GM18520 (cell line): Measurements from ENCODE around the gene TOE1.
"Not testable (repeated sequence)": the region's sequence is repeated elsewhere in the genome, so short reads cannot be mapped to it uniquely, and the experiment has no call there.

ENCODE experiments used
- ATAC-seq: cut with Tn5 transposase; IDR thresholded peaks from one replicate; pipeline ENCODE4 v1.9.1; 2021; ENCODE audit not compliant: unreplicated experiment

Gene TOE1

GRCh38 chr1:45339789-45340558 lies at the start of gene TOE1, which contains the start of gene MUTYH:
TSS of gene TOE1 (plus strand) at chr1:45340170. CDS start at chr1:45340253, 83 bp downstream.
TSS of gene MUTYH (minus strand) at chr1:45340440. CDS start at chr1:45334505, 5,935 bp downstream.
- peak; percentile 71 for ATAC-seq

DNA sequence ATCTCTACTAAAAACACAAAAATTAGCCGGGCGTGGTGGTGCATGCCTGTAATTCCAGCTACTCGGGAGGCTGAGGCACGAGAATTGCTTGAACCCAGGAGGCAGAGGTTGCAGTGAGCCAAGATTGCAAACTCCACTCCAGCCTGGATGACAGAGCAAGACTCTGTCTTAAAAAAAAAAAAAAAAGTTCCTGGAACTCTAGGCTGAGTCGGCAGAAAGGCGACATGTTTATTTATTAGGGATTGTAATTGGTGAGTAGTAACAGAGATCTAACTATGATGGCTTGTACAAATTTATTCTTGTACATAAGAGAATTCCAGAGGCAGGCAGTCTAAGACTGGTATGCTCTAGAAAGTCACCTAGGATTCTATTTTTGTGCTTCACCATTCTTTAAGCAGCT lies 49.0 kb upstream of the TOE1 start:
- not testable (repeated sequence) for ATAC-seq

GRCh38 chr1:45291716-45292115 lies 48.3 kb upstream of the TOE1 start:
- ATAC-seq, result no peak

DNA sequence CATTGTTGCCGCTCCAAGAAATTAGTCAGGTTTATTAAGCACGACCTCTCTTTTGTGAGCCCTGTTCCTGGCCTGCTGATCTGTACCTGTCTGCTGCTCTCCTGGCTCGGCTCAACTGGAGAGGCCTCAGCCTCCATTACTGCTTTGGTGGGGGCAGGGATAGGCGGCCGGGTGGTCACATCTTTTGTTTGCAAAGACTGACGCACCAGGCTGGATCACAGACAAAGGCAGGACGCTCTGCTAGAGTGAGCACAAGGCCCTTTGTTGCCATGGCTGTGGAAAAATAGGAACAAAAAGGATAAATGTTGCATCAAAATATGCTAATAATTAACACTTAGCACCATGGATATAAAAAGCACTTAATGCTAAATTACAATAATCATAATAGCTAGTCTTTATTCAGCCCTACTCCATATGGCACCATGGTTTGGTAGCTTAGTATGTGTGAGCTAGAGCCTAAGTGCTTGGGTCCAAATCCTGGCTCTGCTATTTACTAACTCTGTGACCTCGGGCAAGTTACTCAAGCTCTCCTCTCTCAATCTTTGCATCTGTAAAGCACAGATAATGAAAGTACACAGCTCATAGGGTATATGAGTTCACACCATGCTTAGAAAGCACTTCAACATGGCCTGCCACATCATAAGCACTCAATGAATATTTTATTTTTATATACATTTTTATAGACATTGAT lies 42.2 kb upstream of the TOE1 start:
- ATAC-seq, result no peak

GRCh38 chr1:45299296-45299695 lies 40.7 kb upstream of the TOE1 start:
- ATAC-seq, result no peak

DNA sequence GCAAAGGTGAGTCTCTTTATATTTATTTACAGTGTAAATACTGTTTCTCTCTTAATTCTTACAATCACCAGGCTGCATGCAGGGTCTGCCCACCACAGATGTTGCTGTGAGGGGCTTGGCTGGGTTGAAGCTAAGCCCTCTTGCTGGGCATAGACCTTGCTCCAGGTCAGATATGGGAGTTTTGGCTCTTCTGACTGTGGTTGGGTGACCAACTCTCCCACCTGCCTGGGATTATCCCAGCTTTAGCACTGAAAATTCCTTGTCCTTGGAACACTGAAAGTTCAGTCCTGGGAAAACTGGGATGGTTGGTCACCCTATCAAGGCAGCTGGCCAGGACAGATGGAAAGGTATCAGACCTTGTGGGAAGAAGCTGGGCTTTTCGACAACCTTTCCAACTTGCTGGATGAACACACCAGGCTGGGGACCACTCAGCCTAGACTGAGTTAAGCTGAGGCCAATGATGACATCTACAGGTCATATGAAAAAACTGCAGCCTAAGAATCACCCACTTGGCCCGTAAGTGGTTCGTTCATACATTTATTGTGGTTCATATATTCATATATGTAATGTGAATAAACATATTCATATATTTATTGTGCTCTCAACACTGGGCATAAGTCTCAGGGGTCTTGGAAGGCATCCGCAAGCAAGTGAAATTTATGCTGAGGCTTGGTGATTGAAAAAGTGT lies 39.8 kb upstream of the TOE1 start:
- no peak for ATAC-seq

- no peak for ATAC-seq
These were observed 39.3 kb upstream of the TOE1 start for GRCh38 chr1:45300669-45300997.

DNA sequence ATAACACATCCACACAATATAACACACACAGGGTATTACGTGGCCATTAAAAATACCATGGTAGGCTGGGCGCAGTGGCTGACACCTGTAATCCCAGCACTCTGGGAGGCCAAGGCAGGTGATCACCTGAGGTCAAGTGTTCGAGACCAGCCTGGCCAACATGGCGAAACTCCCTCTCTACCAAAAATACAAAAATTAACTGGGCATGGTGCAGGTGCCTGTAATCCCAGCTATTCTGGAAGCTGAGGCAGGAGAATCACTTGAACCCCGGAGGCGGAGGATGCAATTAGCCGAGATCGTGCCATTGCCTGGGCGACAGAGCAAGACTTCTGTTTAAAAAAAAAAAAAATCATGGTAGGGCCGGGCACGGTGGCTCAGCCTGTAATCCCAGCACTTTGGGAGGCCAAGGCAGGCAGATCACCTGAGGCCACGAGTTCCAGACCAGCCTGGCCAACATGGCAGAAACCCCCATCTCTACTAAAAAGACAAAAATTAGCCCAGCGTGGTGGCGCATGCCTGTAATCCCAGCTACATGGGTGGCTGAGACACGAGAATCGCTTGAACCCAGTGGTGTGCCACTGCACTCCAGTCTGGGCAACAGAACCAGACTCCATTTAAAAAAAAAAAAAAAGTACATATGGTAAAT lies 37.3 kb upstream of the TOE1 start:
- no peak for ATAC-seq

DNA sequence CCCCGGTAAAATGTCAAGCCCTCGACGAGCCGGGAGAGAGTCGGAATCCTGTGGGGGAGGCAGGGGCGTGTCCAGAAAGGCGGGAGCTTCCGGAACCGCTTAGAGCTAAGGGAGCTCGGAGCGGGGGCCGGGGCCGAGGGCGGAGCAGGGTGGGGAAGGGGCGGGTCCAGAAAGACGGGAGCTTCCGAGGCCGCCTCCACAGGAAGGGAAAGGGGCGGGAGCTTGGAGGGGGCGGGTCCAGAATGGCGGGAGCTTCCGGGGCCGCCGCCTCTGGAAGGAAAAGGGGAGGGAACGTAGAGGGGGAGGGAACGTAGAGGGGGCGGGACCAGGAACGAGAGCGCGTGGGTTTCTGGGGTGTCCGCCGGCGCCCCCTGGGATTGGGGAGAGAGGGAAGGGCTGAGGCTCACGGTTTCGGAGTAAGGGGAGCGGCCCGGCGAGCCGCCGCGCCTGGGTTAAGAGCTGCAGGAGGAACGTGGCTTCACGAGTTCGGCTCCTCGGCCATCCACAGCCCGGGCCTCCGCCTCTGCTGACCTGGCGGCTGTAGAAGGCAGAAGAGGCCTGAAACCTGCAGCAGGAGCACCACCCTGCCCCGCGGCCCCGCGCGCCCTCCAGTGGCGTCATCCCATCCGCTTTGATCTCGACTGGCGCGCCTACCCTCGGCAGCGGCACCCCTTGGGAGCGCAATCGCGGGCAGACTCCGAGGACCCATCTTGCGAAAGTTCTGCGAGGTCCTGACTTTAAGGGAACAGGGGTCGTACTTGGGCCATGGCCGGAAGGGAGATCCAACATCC lies 36.3 kb upstream of the TOE1 start:
- ATAC-seq, result peak; percentile 52

GRCh38 chr1:45304311-45305081 lies 35.5 kb upstream of the TOE1 start:
- no peak for ATAC-seq

DNA sequence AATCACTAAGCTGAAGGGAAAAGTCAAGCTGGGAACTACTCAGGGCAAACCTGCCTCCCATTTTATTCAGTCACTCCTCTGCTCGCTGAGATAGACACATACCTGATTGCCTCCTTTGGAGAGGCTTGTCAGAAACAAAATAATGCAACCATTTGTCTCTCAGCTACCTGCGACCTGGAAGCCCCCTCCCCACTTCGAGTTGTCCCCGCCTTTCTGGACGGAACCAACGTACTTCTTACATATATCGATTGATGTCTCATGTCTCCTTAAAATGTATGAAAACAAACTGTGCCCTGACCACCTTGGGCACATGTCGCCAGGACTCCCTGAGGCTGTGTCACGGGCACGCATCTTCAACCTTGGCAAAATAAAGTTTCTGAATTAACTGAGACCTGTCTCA lies 34.7 kb upstream of the TOE1 start:
- ATAC-seq, result no peak

DNA sequence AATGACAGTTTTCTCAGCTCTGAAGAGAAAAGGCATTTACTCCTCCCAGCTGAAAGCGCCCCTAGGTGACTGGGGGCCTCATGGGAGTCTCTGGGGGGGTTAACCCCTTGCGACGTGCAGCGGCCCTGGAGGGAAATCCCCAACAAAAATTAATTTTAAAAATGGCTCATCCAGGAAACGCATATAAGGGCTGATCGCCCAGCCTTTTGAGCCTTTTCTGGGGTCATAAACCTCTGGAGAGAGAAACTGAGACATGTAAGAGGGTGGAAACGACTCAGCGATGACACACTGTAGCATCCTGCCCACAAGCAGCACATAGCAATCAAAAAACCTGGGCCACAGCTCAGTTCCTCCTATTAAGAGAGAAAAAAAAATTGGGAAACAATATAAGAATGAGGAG lies 33.7 kb upstream of the TOE1 start:
- no peak for ATAC-seq

DNA sequence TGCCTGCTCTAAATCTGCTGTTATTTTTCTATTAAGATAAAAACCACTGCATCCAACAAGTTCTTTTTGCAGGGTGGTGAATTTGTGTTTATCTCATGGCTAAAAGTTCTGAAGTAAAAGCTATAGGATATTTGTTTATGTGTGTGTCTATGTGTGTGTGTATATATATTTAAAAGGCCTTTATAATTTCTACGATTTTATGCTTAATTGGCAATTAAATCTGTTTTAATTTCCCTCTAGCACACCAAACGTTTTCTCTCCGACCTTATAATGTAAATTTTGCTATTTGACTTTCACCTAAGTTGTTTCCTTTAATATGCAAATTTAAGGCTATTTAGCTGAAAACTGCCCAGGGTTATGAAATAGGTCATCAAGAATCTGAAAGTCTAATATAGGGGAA lies 33.1 kb upstream of the TOE1 start:
- ATAC-seq, result no peak

- ATAC-seq, result no peak
These were observed 25.7 kb upstream of the TOE1 start for GRCh38 chr1:45314266-45314665.

GRCh38 chr1:45317166-45317565 lies 22.8 kb upstream of the TOE1 start:
- ATAC-seq, result no peak

DNA sequence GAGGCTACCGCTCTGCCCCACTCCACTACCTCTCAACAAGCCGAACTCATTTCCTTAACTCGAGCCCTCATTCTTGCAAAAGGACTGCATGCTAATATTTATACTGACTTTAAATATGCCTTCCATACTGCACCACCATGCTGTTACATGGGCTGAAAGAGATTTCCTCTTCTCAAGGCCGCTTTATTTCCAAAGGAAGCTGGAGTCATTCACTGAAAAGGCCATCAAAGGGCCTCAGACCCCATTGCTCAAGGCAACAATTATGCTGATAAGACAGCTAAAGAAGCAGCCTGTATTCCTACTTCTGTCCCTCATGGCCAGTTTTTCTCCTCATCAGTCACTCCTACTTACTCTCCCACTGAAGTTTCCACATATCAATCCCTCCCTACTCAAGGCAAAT lies 20.2 kb upstream of the TOE1 start:
- no peak for ATAC-seq

- ATAC-seq, result no peak
These were observed 18.5 kb upstream of the TOE1 start for GRCh38 chr1:45321444-45321843.

- no peak for ATAC-seq
These were observed 17.4 kb upstream of the TOE1 start for GRCh38 chr1:45322486-45323040.

GRCh38 chr1:45325851-45326506 lies 14.0 kb upstream of the TOE1 start:
- no peak for ATAC-seq
